ENCODE results near the gene MEX3D.

GRCh38 chr19:1526066-1526778 is 41.9 kb downstream of the MEX3D start:
- TF ChIP-seq CTCF (IDR thresholded peaks at IDR 0.05; ENCODE audit: poor library complexity) = no peak
- TF ChIP-seq EZH2phosphoT487 (IDR thresholded peaks at IDR 0.05; ENCODE audit: low read depth, severe bottlenecking, unreplicated experiment) = no peak

All from hepatocyte (in vitro differentiated cells).